ENCODE measurements around the gene MTERF4. TPM values are rescaled to one million over a fixed set of nuclear protein-coding genes. Genes with fewer than 3 reads are reported as not detected.
A peak's percentile ranks its signal among the peaks of the same experiment; 100 is the strongest.

The MTERF4 gene
- total and polyA plus RNA-seq, 12 donors, result 17.4 to 39.2 (median 32.2) TPM

DNA sequence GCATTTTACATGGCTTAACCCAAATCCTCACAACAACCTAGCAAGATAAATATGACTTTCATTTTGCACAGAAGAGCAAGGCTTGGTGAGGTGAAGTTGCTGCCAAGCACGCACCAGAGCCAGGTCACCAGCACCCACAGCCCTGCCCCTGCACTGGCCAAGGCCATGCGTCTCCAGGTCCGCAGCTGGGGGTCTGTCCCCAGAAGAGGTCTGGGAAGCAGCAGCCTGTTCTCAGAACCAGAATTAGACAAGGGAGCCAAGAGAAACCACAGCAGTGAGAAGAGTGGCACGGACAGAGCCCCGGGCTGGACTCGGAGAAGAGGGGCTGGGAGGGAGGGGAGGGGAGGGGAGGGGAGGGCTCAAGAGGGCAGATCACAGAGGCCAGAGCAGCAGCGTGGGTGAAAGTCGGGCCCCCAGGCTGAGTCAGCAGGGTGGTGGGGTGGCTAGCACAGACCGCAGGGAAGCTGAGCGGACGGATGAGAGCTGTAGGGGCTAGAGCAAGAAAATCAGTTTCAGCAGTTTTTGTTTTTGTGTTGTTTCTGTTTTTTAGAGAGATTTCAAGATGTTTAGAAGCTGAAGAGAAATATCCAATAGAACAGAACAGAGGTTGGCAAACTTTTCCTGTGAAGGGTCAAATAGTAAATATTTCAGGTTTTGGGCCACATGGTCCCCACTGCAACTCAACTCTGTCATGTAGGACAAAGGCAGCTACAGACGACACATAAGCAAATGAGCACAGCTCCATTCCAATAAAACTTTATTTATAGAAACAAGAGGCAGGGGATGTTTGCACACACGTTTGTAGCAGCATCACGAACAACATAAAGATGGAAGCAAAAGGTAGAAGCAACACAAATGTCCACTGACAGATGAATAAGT, 7.4 kb upstream of the MTERF4 start:
- DNase-seq, result no peak
- TF ChIP-seq, protein P1, sequence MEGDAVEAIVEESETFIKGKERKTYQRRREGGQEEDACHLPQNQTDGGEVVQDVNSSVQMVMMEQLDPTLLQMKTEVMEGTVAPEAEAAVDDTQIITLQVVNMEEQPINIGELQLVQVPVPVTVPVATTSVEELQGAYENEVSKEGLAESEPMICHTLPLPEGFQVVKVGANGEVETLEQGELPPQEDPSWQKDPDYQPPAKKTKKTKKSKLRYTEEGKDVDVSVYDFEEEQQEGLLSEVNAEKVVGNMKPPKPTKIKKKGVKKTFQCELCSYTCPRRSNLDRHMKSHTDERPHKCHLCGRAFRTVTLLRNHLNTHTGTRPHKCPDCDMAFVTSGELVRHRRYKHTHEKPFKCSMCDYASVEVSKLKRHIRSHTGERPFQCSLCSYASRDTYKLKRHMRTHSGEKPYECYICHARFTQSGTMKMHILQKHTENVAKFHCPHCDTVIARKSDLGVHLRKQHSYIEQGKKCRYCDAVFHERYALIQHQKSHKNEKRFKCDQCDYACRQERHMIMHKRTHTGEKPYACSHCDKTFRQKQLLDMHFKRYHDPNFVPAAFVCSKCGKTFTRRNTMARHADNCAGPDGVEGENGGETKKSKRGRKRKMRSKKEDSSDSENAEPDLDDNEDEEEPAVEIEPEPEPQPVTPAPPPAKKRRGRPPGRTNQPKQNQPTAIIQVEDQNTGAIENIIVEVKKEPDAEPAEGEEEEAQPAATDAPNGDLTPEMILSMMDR (IDR thresholded peaks at IDR 0.05), result no peak
- no peak for TF ChIP-seq POLR2A (IDR thresholded peaks at IDR 0.05)
- intact Hi-C loops (cut with DNase I), result no loop called here
- no peaks in the 10 kb centered on the region for H3K4me1 ChIP-seq (replicated peaks in 1 of 2)
- no peaks in the 10 kb centered on the region for H3K36me3 ChIP-seq (replicated peaks in 1 of 2)
- WGBS, 4 donors, result 87 to 91% (median 88%) methylated on average over 13 to 14 of the region's 14 CpGs
- no peak overlapping the region for H3K27ac ChIP-seq
- no peaks in the 10 kb centered on the region for H3K27me3 ChIP-seq
- no peaks in the 10 kb centered on the region for H3K9me3 ChIP-seq (replicated peaks in 1 of 3)
- no peak overlapping the region for H3K4me3 ChIP-seq

DNA sequence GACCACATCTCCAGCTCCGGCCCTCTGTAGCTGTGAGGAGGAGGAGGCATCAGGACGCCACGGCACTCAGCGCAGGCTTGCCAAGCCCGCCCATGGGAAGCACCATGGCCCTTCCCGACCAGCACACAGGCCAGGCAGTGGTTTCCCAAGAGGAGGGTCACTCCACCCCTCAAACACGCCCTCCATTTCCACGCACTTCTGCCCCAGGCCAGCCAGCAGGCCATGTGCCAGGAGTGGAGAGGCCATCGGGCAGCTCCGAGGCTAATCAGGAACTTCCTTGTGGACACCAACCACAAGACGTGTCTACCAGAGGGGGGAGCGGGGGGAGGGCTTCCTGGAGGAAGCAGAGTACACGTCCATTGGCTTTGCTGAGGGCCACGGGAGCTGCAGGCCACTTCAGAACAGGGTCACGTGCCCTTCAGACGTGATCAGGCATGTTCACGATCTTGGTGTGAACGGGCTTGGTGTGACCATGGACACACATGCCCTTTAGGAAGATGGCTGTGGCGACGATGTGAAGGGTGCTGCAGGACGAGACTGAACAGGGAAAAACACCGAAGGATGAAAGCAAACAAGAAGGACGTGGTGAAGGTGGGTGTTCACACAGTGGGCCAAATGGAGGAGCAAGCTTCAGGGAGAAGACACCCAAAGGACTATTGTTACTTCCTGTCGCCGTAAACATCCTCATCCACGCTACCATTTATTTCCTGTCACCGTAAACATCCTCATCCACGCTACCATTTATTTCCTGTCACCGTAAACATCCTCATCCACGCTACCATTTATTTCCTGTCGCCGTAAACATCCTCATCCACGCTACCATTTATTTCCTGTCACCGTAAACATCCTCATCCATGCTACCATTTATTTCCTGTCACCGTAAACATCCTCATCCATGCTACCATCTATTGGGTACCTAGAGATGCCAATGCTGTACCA, 6.5 kb upstream of the MTERF4 start:
- TF ChIP-seq, protein P1 (IDR thresholded peaks at IDR 0.05), result no peak
- no peak for TF ChIP-seq POLR2A (IDR thresholded peaks at IDR 0.05)
- WGBS, 4 donors, result 78 to 86% (median 85%) methylated on average over 23 to 35 of the region's 35 CpGs
- Histone ChIP-seq H3K4me1 (replicated peaks in 1 of 2) (peaks cover 0 to 1% of the 10 kb centered on the region in 2 donors), H3K36me3 (replicated peaks in 1 of 2) (no peaks in the 10 kb centered on the region), H3K27ac (no peak overlapping the region), H3K9me3 (replicated peaks in 1 of 3) (no peaks in the 10 kb centered on the region), H3K4me3 (no peak overlapping the region), H3K27me3 (no peaks in the 10 kb centered on the region)
- peak in 1 of 7 donors; percentile 41 for DNase-seq
- intact Hi-C loops (cut with DNase I), result no loop called here

DNA sequence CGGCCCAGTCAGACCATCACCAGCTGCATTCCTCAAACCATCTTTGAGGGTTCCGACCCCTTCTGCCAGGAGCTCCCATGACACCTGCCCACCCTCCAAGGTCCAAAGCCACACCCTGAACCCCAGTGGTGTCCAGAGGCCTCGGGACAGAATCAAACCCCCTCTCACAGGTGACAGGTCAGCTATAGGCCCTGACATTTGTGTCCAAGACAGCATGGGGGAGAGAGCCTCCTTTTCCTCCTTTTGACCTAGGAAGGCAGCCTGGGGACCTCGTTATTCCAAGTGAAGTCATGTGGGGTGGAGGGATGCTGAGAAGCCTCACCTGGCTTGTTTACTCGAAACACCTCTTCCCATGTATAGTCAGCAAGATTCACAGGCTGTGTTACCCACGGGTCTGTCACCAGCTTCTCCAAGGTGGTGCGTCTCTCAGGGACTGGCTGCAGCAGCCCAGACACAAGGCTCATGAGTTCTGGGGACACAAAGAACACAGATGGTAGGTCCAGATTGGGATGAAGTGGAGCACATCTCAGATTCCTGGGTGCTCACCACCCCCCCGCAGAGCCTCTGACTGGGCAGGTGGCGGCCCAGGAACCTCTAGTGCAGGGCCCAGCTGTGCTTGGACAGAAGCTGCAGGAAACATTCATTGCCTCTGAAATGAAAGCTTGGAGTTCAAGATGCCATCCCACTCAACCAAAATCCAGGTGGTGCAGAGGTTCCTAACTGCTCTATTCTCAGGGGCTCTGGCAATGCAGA, 5.1 kb upstream of the MTERF4 start:
- Histone ChIP-seq H3K27me3 (no peaks in the 10 kb centered on the region), H3K36me3 (replicated peaks in 1 of 2) (no peaks in the 10 kb centered on the region), H3K27ac (no peak overlapping the region), H3K4me1 (replicated peaks in 1 of 2) (peaks cover 0 to 9% of the 10 kb centered on the region in 2 donors), H3K4me3 (no peak overlapping the region), H3K9me3 (replicated peaks in 1 of 3) (no peaks in the 10 kb centered on the region)
- TF ChIP-seq, protein P1 (IDR thresholded peaks at IDR 0.05), result no peak
- no peak for TF ChIP-seq POLR2A (IDR thresholded peaks at IDR 0.05)
- peak in 1 of 7 donors; percentile 25 for DNase-seq
- intact Hi-C loops (cut with DNase I), result no loop called here
- 85 to 96% (median 89%) methylated on average over 6 to 9 of the region's 9 CpGs for WGBS, 4 donors
